SK-N-SH (cell line): ENCODE measurements around the gene PIK3CG. TPM values are rescaled to one million over a fixed set of nuclear protein-coding genes. Genes with fewer than 3 reads are reported as not detected.

ENCODE experiments used
- CTCF ChIA-PET: fragments of 300-600, 350-600 bp; formaldehyde crosslinking; extraction: SDS; loops from one replicate; lab custom pipeline; 2021; lab: Yijun Ruan, JAX
- POLR2A ChIA-PET: fragments of 350-600 bp; sonication (Branson Sonifier 250); formaldehyde crosslinking; extraction: SDS; loops from one replicate; lab custom pipeline; 2020; ENCODE audit warnings: antibody characterized with exemption, inconsistent platforms; lab: Yijun Ruan, JAX
- DNase-seq: peaks from one replicate; pipeline ENCODE4 v3.0.0; 2012
- H2AFZ ChIP-seq: fragments of 200-600 bp; sonication (generic); 2 replicates; pipeline ENCODE4 v1.8.1; 2016; ENCODE audit warnings: antibody characterized with exemption, mild to moderate bottlenecking, low read depth
- H3F3A ChIP-seq: fragments of 200-600 bp; sonication (generic); replicated peaks from 2 replicates; pipeline ENCODE3; 2016; ENCODE audit warnings: antibody characterized with exemption, mild to moderate bottlenecking; ENCODE audit not compliant: insufficient read depth
- H3K27ac ChIP-seq, 2 experiments: fragments of 200-500 bp in 1 of 2; fragments of 200-600 bp in 1 of 2; sonication (Bioruptor generic) in 1 of 2; sonication (generic), shearing (Covaris generic) in 1 of 2; 2 replicates each; pipeline versions ENCODE4 v1.5.1 to v1.6.1; 2014 to 2016; ENCODE audit warnings: low read depth in 2 of 2, inconsistent platforms in 1 of 2, low read length in 1 of 2, mild to moderate bottlenecking in 1 of 2, mixed read lengths in 1 of 2
- H3K27me3 ChIP-seq: fragments of 200-600 bp; sonication (generic), shearing (Covaris generic); 2 replicates; pipeline ENCODE4 v1.6.1; 2016; ENCODE audit warnings: mixed run types; ENCODE audit not compliant: insufficient read depth
- H3K36me3 ChIP-seq, 2 experiments: fragments of 200-500 bp in 1 of 2; fragments of 200-600 bp in 1 of 2; sonication (Bioruptor generic) in 1 of 2; sonication (generic) in 1 of 2; replicated peaks in 1 of 2; 2 replicates each; pipeline versions ENCODE3 to v1.5.1; 2014 to 2016; ENCODE audit warnings: low read length in 1 of 2, mild to moderate bottlenecking in 1 of 2; ENCODE audit not compliant: insufficient read depth in 2 of 2, control insufficient read depth in 1 of 2
- H3K4me1 ChIP-seq, 2 experiments: fragments of 200-500 bp in 1 of 2; fragments of 200-600 bp in 1 of 2; sonication (Bioruptor generic) in 1 of 2; sonication (generic), shearing (Covaris generic) in 1 of 2; 2 replicates each; pipeline versions ENCODE4 v1.5.1 to v1.6.1; 2014 to 2016; ENCODE audit warnings: low read depth in 1 of 2, low read length in 1 of 2, mixed run types in 1 of 2; ENCODE audit not compliant: insufficient read depth in 2 of 2, control insufficient read depth in 1 of 2
- H3K4me2 ChIP-seq: fragments of 200-600 bp; sonication (generic), shearing (Covaris generic); 2 replicates; pipeline ENCODE4 v1.6.1; 2017; ENCODE audit warnings: mixed run types
- H3K4me3 ChIP-seq, 2 experiments: fragments of 200-500 bp in 1 of 2; fragments of 200-600 bp in 1 of 2; sonication (Bioruptor generic) in 1 of 2; sonication (generic), shearing (Covaris generic) in 1 of 2; 2 replicates each; pipeline versions ENCODE4 v1.5.1 to v1.8.1; 2014 to 2016; ENCODE audit warnings: low read depth in 2 of 2, inconsistent platforms in 1 of 2, low read length in 1 of 2, mild to moderate bottlenecking in 1 of 2, mixed read lengths in 1 of 2, moderate library complexity in 1 of 2
- H3K79me2 ChIP-seq: fragments of 200-600 bp; sonication (generic); 2 replicates; pipeline ENCODE4 v1.8.1; 2017; ENCODE audit warnings: mild to moderate bottlenecking; ENCODE audit not compliant: insufficient read depth
- H3K9ac ChIP-seq: fragments of 200-600 bp; sonication (generic); 2 replicates; pipeline ENCODE4 v1.6.1; 2017; ENCODE audit warnings: mixed run types
- H3K9me2 ChIP-seq: fragments of 200-600 bp; sonication (generic); 2 replicates; pipeline ENCODE4 v1.6.1; 2017; ENCODE audit warnings: mixed run types
- H3K9me3 ChIP-seq: fragments of 200-600 bp; sonication (generic); 2 replicates; pipeline ENCODE4 v1.6.1; 2017; ENCODE audit warnings: mixed run types, mild to moderate bottlenecking, moderate library complexity
- H4K20me1 ChIP-seq: fragments of 200-600 bp; sonication (generic); 2 replicates; pipeline ENCODE4 v1.6.1; 2017; ENCODE audit warnings: mild to moderate bottlenecking, mixed run types; ENCODE audit not compliant: insufficient read depth
- FOSL2 ChIP-seq: IDR thresholded peaks from 2 replicates; pipeline ENCODE4 v1.4.0; 2012; ENCODE audit warnings: low read depth, mild to moderate bottlenecking, moderate library complexity, borderline replicate concordance
- JUND ChIP-seq: IDR thresholded peaks from 2 replicates; pipeline ENCODE4 v1.4.0; 2012
- RFX5 ChIP-seq: IDR thresholded peaks from 2 replicates; pipeline ENCODE4 v1.6.1; 2012; ENCODE audit warnings: mild to moderate bottlenecking, improper control_type of control experiment, low read length
- SMC3 ChIP-seq: IDR thresholded peaks from 2 replicates; pipeline ENCODE4 v1.6.1; 2012; ENCODE audit warnings: low read depth, low read length, improper control_type of control experiment
- TAF1 ChIP-seq: IDR thresholded peaks from 2 replicates; pipeline ENCODE4 v1.6.1; 2012; ENCODE audit warnings: low read depth, mild to moderate bottlenecking, low read length, moderate library complexity, borderline replicate concordance
- YY1 ChIP-seq: IDR thresholded peaks from 2 replicates; pipeline ENCODE4 v1.4.0; 2012; ENCODE audit warnings: low read depth, mild to moderate bottlenecking
- WGBS: methylation state at CpG from one replicate; pipeline ENCODE4 v1.1.6; 2017; ENCODE audit warnings: low lambda C conversion rate; 5-methylcytosine and 5-hydroxymethylcytosine counted together
- polyA plus RNA-seq, 3 experiments: library from polyadenylated mRNA; depleted of rRNA; stranded (reverse); fragments of >200 nt; gene quantifications; 2 replicates each; pipeline ENCODE4 v1.2.3, GENCODE V29; 2012
- TF ChIP-seq, protein P1 (sequence below): IDR thresholded peaks from 2 replicates; pipeline ENCODE4 v1.4.0; 2012; ENCODE audit warnings: low read depth, borderline replicate concordance
- TF ChIP-seq, protein P2 (sequence below): fragments of 150-350 bp; IDR thresholded peaks from 2 replicates; pipeline ENCODE4 v1.6.1; 2017; ENCODE audit warnings: antibody characterized with exemption, low read length, low read depth, borderline replicate concordance
- TF ChIP-seq, protein P3 (sequence below): IDR thresholded peaks from 2 replicates; pipeline ENCODE4 v1.4.0; 2012; ENCODE audit warnings: low read depth

Gene PIK3CG
- polyA plus RNA-seq, 1 of the 3 experiments (the other 2 are of a cell fraction), result not detected

DNA sequence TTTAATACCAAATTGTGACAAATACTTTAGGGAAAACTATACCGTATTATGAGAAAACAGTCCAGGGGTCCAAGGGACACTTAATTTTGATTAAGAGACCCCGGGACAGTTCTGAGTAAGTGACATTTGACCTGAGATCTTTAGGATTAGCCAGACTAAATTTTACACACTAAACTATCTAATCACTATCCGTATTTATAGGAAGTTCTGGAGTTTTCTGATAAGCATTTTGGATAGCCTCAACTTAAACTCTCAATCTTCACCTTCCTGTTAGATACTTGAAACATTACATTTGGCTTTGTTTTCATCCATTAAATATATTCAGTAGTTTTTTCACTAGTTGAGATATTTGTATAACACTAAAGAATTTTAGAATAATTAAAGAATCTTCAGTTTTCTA lies 5.4 kb downstream of the PIK3CG start:
- ChIA-PET CTCF (no interaction called here), POLR2A (no interaction called here)
- DNase-seq, result no peak
- H3K27ac ChIP-seq, result no peak overlapping the region
- no peaks in the 10 kb centered on the region for H3K9me2 ChIP-seq
- no peaks in the 10 kb centered on the region for H3F3A ChIP-seq
- 75% methylated on average over 3 of the region's 3 CpGs for WGBS
- no peaks in the 10 kb centered on the region for H3K4me1 ChIP-seq
- no peaks in the 10 kb centered on the region for H4K20me1 ChIP-seq
- TF ChIP-seq RFX5 (no peak), SMC3 (no peak), FOSL2 (no peak), TAF1 (no peak), YY1 (no peak), JUND (no peak)
- TF ChIP-seq, protein P1, sequence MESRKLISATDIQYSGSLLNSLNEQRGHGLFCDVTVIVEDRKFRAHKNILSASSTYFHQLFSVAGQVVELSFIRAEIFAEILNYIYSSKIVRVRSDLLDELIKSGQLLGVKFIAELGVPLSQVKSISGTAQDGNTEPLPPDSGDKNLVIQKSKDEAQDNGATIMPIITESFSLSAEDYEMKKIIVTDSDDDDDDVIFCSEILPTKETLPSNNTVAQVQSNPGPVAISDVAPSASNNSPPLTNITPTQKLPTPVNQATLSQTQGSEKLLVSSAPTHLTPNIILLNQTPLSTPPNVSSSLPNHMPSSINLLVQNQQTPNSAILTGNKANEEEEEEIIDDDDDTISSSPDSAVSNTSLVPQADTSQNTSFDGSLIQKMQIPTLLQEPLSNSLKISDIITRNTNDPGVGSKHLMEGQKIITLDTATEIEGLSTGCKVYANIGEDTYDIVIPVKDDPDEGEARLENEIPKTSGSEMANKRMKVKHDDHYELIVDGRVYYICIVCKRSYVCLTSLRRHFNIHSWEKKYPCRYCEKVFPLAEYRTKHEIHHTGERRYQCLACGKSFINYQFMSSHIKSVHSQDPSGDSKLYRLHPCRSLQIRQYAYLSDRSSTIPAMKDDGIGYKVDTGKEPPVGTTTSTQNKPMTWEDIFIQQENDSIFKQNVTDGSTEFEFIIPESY, result no peak
- TF ChIP-seq, protein P2, sequence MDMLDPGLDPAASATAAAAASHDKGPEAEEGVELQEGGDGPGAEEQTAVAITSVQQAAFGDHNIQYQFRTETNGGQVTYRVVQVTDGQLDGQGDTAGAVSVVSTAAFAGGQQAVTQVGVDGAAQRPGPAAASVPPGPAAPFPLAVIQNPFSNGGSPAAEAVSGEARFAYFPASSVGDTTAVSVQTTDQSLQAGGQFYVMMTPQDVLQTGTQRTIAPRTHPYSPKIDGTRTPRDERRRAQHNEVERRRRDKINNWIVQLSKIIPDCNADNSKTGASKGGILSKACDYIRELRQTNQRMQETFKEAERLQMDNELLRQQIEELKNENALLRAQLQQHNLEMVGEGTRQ, result no peak
- no peaks in the 10 kb centered on the region for H3K79me2 ChIP-seq
- no peaks in the 10 kb centered on the region for H3K36me3 ChIP-seq
- no peak overlapping the region for H2AFZ ChIP-seq
- no peaks in the 10 kb centered on the region for H3K27me3 ChIP-seq
- H3K4me3 ChIP-seq, result no peak overlapping the region
- H3K9me3 ChIP-seq, result no peaks in the 10 kb centered on the region
- H3K4me2 ChIP-seq, result no peak overlapping the region
- no peak overlapping the region for H3K9ac ChIP-seq

DNA sequence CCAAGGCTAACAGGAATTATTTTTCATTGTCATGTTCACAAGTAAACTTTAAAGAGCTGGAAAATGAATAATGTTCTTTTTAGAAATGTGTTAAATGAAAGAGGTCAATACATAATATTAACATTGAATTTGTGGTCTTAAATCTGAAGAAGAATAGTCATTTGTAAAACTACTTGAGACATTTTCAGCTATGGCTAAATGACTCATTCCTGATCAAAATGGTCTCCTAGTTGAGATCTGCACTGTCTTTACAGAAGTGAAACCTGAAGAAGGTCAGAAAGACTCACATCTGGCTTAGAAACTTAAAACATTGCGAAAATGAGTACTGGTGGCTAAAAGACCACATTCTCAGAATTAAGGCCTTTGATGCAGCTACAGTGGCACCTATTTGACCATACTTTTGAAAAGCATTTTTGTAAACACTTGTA lies 5.9 kb downstream of the PIK3CG start:
- Histone ChIP-seq H3K4me2 (no peak overlapping the region), H3K36me3 (no peaks in the 10 kb centered on the region), H3K4me3 (no peak overlapping the region), H2AFZ (peak overlapping the region; percentile 36; the same call in 1 of the 2 replicates), H3K27me3 (no peaks in the 10 kb centered on the region), H3K27ac (no peak overlapping the region), H3K9me3 (no peaks in the 10 kb centered on the region), H3K4me1 (no peaks in the 10 kb centered on the region), H3K79me2 (no peaks in the 10 kb centered on the region), H4K20me1 (no peaks in the 10 kb centered on the region), H3K9me2 (no peaks in the 10 kb centered on the region), H3F3A (no peaks in the 10 kb centered on the region), H3K9ac (no peak overlapping the region)
- ChIA-PET CTCF (no interaction called here), POLR2A (no interaction called here)
- DNase-seq, result no peak
- TF ChIP-seq, protein P3, sequence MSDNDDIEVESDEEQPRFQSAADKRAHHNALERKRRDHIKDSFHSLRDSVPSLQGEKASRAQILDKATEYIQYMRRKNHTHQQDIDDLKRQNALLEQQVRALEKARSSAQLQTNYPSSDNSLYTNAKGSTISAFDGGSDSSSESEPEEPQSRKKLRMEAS, result no peak
- TF ChIP-seq FOSL2, result peak; percentile 17; the same call in 1 of the 2 replicates
- WGBS, result 85% methylated on average over 1 of the region's 1 CpG
